Vein endothelial cell (primary cell): Measurements from ENCODE around the gene TBX20. TPM values are rescaled to one million over a fixed set of nuclear protein-coding genes. Genes with fewer than 3 reads are reported as not detected.

ENCODE experiments used
- total RNA-seq: library from RNA; depleted of rRNA; stranded (reverse); fragments of >200 nt; gene quantifications from 2 replicates; pipeline ENCODE4 v1.2.3, GENCODE V29; 2012

TBX20 gene
- total RNA-seq = not detected in 2 replicates

GRCh38 chr7:35253710-35254495 is at the start of gene TBX20:
TBX20 (minus strand) TSS chr7:35254100; CDS start chr7:35253620, 480 bp downstream.

Other genes with a start within 250 kb of the TBX20 start
- gene DPY19L1, start 216.6 kb downstream of the TBX20 start, total RNA-seq = 54.2 and 91.7 TPM in 2 replicates